Measurements from ENCODE around the gene DENND1A.

- no peak for TF ChIP-seq POLR2A (IDR thresholded peaks at IDR 0.05)
- TF ChIP-seq CTCF (IDR thresholded peaks at IDR 0.05): no peak
These were observed 570.8 kb downstream of the DENND1A start for GRCh38 chr9:123359106-123359505.

Data from right lobe of liver (tissue), 4 donors.